Fibroblast of villous mesenchyme (primary cell): ENCODE data around the gene ARL14EP. TPM values are rescaled to one million over a fixed set of nuclear protein-coding genes. Genes with fewer than 3 reads are reported as not detected.

ENCODE experiments used
- DNase-seq: peaks from one replicate; pipeline ENCODE4 v3.0.0-alpha.2; 2010; ENCODE audit warnings: low read depth
- H3K4me3 ChIP-seq: 2 replicates; pipeline ENCODE4 v1.5.1; 2011; ENCODE audit warnings: low read depth, mild to moderate bottlenecking, low read length
- total RNA-seq: library from RNA; depleted of rRNA; stranded (reverse); fragments of >200 nt; gene quantifications from 2 replicates; pipeline ENCODE4 v1.2.3, GENCODE V29; 2012
- TF ChIP-seq, protein P1 (sequence below): IDR thresholded peaks from 2 replicates; pipeline ENCODE4 v1.5.1; 2012; ENCODE audit warnings: low read depth, mild to moderate bottlenecking, low read length; ENCODE audit not compliant: insufficient read depth

The ARL14EP gene
- total RNA-seq, 1 donor = 34.5 TPM

DNA sequence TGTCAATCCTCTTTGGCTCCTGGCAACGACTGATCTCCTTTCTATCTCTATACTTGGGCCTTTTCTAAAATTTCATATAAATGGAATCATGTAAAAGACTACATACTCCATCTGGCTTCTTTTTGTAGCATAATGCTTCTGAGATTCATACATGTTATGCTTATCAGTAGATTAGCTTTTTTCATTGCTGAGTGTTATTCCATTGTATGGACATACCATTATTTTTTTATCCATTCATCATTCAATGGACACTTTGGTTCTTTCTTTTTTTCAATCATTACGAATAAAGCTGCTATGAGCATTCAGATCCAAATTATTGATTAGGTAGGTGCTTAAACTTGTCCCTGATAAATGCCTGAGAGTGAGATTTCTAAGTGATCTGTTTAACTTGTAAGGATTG is 11.7 kb upstream of the ARL14EP start:
- TF ChIP-seq, protein P1, sequence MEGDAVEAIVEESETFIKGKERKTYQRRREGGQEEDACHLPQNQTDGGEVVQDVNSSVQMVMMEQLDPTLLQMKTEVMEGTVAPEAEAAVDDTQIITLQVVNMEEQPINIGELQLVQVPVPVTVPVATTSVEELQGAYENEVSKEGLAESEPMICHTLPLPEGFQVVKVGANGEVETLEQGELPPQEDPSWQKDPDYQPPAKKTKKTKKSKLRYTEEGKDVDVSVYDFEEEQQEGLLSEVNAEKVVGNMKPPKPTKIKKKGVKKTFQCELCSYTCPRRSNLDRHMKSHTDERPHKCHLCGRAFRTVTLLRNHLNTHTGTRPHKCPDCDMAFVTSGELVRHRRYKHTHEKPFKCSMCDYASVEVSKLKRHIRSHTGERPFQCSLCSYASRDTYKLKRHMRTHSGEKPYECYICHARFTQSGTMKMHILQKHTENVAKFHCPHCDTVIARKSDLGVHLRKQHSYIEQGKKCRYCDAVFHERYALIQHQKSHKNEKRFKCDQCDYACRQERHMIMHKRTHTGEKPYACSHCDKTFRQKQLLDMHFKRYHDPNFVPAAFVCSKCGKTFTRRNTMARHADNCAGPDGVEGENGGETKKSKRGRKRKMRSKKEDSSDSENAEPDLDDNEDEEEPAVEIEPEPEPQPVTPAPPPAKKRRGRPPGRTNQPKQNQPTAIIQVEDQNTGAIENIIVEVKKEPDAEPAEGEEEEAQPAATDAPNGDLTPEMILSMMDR = no peak
- no peak for DNase-seq
- no peak overlapping the region for H3K4me3 ChIP-seq

DNA sequence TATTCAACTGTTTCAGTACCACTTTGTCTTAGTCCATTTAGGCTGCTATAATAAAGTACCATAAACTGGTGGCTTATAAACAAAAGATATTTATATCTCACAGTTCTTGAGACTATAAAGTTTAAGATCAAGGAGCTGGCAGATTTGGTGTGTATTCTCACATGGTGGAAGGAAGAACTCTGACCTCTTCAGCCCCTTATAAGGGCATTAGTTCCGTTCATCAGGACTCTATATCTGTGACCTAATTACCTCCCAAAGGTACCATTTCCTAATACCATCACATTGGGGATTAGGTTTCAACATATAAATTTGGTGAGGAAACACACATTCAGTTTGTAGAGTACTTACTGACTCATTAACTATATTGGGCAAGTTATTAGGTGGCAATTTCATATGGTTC is 10.7 kb upstream of the ARL14EP start:
- H3K4me3 ChIP-seq = no peak overlapping the region
- no peak for DNase-seq
- TF ChIP-seq, protein P1 = no peak

DNA sequence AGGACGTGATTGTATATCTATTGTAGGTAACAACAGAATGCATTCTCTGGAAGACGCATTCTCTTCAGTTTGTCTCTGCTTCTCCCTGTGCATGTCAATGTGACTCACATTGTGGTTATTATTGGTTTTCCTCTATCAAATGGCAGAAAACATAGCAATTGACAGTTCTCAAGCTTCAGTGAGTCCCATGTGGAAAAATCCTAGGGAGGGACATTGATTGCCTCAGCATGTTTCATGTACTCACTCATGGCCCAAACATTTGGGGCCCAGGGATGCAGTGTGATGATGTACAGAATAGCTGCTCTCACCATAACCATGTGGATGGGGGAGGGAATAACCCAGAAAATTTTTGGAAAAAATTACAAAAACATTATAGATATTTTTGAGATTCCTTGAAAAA is 9.3 kb upstream of the ARL14EP start:
- DNase-seq = no peak
- TF ChIP-seq, protein P1 = no peak
- no peak overlapping the region for H3K4me3 ChIP-seq

DNA sequence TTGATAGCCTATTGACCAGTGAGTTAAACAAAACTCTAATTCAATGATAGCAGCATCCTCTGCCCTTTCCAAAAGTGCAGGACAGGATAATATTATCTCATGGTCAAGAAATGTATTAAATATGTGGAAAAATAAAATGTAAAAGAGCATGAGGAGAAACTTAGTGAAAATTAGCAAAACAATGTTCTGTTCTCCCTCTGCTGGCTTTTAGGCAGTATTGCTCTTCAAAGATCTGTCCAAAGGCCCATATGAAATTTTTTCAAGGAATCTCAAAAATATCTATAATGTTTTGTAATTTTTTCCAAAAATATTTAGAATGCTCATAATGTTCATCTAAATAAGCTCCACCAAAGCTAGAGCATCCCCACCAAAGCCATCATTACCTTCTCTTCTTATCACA is 8.3 kb upstream of the ARL14EP start:
- DNase-seq = peak; percentile 16
- no peak overlapping the region for H3K4me3 ChIP-seq
- TF ChIP-seq, protein P1 = peak; percentile 56

DNA sequence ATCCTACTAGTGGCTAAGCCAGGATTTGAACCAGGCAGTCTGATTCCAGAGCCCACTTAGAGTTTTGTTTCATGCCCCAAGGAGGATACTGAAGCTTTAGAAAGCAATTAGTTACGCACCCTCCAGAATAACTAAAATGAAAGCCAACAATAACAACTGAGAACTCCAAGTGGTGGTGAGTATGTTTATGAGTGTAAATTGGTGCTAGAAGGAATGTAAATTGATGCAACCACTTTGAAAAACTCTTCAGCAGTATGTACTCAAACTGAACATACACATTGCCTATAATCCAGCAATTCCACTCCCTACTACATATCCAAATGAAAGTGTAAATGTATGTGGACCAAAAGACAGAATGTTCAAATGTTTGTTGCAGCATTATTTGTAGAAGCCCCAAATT is 6.7 kb upstream of the ARL14EP start:
- DNase-seq = no peak
- no peak overlapping the region for H3K4me3 ChIP-seq
- TF ChIP-seq, protein P1 = no peak

DNA sequence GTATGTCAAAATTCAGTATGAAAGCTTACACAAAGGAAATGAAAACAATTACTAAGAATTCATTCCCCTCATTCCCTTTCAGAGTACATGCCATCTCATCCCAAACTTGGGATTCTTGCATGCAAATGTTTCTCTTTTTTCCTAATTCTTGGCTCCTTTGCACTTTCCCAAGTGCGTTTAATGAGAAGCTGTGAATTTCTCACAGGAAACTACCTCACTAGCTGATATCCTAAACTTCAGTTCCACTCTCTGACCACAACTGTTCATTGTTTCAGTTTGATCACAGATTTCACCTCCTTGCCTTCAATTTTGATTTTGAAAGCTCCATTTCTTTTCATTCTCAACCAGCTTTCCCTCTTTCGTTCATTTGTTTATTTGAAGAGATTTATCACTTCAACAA is 5.9 kb upstream of the ARL14EP start:
- H3K4me3 ChIP-seq = no peak overlapping the region
- TF ChIP-seq, protein P1 = no peak
- no peak for DNase-seq

DNA sequence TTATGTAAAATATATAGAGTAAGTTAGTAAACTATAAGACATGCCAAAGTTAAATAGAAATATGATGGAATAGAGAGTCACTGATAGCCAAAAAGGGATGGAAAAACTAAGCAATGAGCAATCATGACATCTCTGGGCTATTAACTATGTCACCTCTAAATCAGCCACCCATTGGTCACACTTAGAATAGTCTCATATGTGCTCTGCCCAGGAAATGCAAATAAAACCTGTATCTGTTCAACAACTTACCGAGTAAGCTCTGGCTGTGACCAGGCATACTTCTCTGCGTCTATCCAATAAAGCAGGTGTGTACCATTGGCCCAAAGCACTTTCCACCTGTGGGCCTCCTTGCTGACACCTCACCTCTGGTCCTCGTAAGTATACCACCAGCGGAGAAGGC is 1.6 kb upstream of the ARL14EP start:
- no peak overlapping the region for H3K4me3 ChIP-seq
- TF ChIP-seq, protein P1 = no peak
- DNase-seq = no peak
